Adipose tissue (tissue), 3 donors: ENCODE data around the gene ASTL. TPM values are rescaled to one million over a fixed set of nuclear protein-coding genes. Genes with fewer than 3 reads are reported as not detected.

Source experiments
- H3K27ac ChIP-seq: one replicate; pipeline ENCODE4 v1.5.1; 2013; ENCODE audit warnings: low read depth, low read length
- whole genome bisulfite sequencing, 3 donors: extraction: QIAGEN DNeasy Blood & Tissue Kit; methylation state at CpG; one replicate each; pipeline ENCODE4 v1.1.7; 2013; 5-methylcytosine and 5-hydroxymethylcytosine counted together
- polyA plus RNA-seq, 3 donors: library from polyadenylated mRNA; stranded (reverse); fragments of 200-250 nt; gene quantifications; one replicate each; pipeline ENCODE4 v1.2.3, GENCODE V29; 2013
- donor health status: healthy with polysubstance abuse.
- donor health status: Bipolar disorder and iron deficiency.
- donor health status: healthy.

The ASTL gene
- polyA plus RNA-seq, 3 donors = 0.10 TPM; not detected in 2

DNA sequence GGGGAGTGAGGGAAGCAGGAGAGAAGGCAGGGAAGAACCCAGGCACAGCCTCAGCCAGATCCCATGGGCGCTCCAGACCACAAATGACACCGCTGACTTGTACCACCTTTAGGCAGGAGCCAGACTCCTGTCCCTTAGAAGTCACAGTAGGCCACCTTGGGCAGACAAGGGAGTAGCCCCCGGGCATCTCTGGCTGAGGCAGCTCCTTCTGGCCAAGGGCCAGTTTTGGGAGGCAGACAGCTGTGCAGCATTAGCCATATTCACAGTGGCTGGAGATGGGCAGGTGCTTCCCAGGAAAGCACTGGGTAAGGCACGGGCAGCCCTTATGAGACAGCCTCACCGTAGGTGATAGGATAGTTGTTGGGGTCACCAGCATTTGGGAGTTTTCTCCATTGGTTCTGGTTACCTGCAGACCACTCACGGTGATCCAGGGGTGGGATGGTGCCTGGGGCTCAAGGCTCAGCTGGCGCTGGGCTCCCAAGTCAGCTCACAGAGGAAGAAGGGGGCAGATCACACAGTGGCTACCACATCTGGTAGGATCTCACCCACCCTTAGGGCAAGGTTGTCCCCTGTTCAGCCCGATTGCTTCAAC, 2.1 kb downstream of the ASTL start:
- WGBS, 3 donors = 84 to 88% (median 88%) methylated on average over 8 of the region's 8 CpGs

DNA sequence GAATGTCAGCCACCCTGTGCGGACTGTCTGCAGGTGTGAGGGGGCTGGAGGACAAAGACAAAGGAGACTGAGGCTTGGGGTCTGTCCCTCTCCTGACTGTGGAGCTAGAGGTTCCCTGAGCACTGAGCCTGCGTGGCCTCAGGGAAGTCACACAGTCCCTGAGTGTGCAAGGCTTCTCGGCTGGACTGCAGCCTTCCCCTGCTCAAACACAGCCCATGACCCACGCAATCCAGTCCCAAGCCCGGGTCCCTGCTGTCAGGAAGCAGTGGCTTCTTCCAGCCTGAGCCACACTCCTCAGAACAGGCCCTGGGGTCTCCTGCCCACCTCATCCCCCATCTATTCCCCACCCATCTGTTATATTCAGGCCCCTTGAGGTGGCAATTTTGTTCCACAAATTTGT, 2.7 kb downstream of the ASTL start:
- H3K27ac ChIP-seq = no peak overlapping the region
- 78 to 89% (median 82%) methylated on average over 5 of the region's 5 CpGs for WGBS, 3 donors

More for the DNA sequence above, 2.1 kb downstream of the ASTL start:
- H3K27ac ChIP-seq = no peak overlapping the region

DNA sequence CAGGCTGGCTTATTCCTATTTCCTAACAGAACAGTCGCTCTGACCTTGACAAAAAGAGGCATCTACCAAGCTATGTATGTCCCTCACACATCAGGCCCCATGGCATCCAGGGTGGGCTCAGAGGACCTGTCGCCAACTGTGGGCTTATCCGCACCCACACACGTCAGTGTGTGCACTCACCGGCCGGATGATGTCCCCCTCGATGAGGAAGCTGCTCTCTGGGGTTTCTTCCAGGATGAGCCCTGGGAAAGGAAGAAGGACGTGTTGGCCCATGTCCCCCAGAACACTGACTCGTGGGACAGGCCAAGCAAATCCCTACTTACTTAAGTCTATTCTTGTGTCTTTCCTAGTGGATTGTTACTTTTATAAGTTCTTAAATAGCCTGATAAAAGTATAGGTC, 3.1 kb downstream of the ASTL start:
- WGBS, 3 donors = 81 to 89% (median 81%) methylated on average over 9 of the region's 9 CpGs
- no peak overlapping the region for H3K27ac ChIP-seq

DNA sequence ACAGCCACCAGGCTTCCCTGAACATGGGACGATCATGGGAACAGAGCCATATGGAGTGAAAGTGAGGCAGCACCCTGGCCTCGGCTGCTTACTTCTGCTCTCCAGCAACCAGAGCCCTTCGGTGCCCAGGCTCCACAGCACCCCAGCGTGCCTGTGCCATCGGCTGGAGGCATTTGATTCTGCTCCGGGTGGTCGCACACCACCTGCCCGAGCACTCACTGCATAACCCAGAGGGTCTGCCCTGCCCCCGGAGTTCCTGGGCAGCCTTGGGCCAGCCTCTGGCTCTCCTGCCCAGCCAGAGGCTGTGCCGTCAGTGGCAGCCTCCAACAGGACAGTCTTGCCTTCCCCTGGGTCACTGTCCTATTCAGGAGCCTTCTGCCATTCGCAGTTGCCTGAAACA, 3.9 kb downstream of the ASTL start:
- WGBS, 3 donors = 76 to 89% (median 87%) methylated on average over 11 of the region's 11 CpGs
- H3K27ac ChIP-seq = no peak overlapping the region

DNA sequence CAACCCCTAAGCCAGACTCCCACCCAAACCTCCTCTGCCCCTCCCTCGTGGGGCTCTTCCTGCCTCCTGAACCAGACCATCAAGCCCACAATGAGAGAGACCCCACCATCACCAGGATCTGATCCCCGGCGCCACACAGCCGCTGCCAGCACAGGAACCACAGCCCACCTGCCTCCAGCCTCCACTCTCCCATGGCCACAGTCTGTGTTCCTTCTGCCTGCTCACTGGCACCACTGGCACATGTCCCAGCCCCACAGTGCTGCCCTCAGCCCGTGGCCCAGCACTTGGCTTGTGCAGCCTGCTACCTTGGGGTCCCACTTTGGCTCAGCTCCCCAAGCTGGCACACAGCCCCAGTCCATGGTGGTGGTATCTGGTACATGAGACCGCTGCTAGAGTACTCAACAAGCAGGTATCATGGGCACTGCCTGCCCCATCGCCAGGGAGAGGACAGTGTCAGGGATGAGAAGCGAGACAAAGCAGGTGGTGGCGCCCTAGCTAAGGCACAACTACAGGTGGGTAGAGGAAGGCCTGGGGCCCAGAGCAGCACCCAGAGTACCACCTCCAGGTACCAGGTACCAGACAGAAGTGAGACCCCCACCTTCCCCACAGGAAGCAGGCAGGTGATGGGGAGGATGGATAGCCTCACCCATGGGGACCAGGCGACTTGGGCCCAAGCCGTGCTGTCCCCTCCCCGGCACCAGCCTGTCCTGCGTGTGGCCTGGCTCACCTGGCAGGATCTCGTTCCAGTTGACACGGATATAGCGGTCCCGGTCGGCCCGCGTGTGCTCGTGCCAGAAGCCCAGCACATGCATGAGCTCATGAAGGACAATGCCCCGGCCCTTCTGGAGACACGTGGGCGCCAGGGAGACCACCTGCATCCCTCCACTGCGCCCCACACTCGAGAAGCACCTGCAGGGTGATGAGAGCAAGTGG, 6.2 kb downstream of the ASTL start:
- WGBS, 3 donors = 90 to 92% (median 92%) methylated on average over 26 of the region's 26 CpGs

DNA sequence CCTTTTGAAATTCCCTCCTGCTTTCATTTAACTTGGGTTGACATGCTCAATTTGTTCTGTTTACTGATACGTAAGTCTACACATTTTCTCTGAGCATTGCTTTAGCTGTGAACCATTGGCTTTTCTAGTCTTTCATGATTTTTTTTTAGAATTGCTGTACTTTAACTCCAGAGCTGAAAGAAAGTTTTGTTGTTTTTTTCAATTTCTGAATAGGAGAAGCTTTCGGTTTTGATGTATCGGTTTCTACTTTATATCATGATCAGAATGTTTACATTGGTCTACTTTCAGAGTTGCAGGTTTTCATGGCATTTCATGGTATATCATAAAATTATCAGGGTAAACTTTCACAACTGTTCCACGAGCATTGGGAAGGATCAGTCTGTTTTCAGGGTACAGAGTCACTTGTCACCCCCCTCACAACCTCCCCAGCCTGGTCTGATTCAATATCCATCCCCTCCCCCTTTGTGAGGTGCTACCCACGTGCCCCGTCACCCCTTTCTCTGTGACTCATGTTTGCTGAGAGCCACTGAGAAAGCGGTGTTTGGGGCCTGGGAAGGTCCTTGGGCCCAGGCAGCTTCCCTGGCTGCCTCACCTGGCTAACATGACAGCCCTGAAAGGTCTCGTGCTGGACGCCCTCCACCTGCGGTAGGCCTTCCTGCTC, 7.0 kb downstream of the ASTL start:
- 79 to 89% (median 84%) methylated on average over 10 of the region's 10 CpGs for WGBS, 3 donors
- H3K27ac ChIP-seq = no peak overlapping the region

More for the DNA sequence above, 6.2 kb downstream of the ASTL start:
- H3K27ac ChIP-seq = no peak overlapping the region

DNA sequence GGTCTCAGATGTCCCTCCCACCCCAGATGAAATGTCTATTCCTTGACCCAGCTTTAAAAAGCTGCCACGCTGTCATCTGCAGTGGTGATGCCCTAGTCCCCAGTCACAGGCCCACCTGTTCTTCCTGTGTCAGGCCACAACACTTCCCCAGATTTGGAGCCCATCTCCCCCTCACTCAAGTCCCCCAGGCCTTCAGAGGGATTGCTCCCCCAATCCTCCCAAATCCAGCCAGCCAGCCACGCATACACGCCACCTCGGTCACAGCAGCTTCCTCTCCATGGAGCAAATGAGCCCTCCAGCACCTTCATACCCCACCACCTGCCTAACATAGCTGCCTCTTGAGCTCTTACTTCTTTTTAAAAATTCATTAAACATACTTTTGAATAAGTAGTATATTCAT, 7.8 kb downstream of the ASTL start:
- no peak overlapping the region for H3K27ac ChIP-seq
- 89 to 97% (median 95%) methylated on average over 4 of the region's 4 CpGs for WGBS, 3 donors

DNA sequence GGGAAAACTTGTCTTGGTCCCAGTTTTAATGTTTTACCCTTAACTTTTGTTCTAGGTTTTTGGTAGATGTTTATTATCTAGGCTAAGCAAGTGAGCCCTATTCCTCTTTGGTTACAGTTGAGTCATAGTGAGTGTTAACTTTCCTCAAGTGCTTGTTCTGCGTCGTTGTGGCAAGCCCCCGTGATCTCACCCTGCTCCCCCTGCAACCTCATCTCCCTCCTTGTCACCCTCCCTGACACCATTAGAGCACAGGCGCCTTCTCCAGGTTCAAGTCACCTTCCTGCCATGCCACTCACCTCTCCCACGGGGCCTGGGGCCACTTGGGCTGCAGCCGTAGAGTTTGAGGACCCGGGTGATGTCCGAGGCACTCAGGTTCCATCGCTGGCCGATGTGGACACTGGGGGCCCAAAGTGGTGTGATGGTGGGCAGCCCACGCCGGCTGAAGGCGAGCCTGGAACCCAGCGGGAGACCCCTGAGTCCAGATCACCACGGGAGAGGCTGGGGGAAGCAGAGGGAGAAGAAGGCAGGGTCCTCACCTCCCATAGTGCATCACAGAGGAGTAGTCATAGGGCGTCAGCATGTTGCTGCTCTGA, 8.7 kb downstream of the ASTL start:
- 87 to 91% (median 87%) methylated on average over 16 of the region's 16 CpGs for WGBS, 3 donors
- H3K27ac ChIP-seq = no peak overlapping the region

DNA sequence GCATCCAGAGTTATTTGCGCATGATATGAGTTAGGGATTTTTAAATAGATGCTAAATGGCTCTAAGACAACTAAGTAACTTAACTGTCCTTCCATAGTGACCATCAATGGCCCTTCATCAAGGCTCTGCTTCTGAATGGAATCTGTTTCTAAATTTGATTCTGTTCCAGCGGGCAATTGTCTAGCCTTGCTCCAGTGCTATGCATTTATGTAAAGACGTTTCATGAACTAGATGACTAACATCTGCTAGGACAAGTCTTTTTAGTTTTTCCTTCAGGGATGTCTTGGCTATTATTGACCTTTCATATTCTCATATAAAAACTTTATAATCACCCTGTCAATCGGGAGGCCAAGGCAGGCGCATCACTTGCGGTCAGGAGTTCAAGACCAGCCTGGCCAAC, 9.8 kb downstream of the ASTL start:
- WGBS, 3 donors = 85 to 91% (median 87%) methylated on average over 6 of the region's 6 CpGs

DNA sequence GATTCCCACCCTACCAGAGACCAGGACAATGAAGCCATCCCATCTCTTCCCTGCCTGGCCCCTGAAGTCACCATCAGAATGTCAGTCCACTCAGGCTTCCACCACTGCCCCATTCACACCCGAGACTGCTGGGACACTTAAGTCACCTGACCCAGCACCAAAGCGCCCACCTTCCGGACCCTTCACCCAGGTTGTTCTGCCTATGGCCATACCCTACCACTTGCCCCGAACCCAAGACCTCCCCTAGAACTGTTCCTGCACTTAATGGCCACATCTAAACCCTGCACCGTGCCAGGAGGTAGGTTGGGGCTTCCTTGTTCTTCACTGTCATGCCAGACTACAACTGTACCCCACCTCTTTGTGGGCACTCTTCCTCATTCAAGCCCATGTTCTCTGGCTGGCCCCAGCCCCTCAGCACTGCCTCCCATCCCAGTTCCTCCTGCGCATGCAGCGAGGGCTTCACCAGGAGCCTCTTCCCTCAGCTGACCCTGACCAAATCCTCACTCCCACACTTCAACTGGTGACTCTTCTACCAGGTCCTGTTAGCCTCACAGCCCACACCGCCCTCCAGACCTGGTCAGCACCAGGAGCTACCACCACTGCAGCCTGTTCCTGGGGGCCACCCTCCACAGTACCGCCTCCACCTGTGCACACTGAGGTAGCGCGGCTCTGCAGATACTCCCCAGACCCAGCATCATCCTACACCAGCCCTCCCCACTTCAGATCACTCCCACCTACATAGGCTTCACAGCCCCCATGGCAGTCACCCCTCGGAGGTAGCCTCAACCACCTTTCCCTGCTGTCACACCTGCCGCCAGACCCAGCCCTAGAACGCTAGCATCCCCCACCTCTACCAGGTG, 13.7 kb downstream of the ASTL start:
- no peak overlapping the region for H3K27ac ChIP-seq
- 88 to 93% (median 91%) methylated on average over 14 of the region's 14 CpGs for WGBS, 3 donors

More for the DNA sequence above, 9.8 kb downstream of the ASTL start:
- H3K27ac ChIP-seq = no peak overlapping the region

DNA sequence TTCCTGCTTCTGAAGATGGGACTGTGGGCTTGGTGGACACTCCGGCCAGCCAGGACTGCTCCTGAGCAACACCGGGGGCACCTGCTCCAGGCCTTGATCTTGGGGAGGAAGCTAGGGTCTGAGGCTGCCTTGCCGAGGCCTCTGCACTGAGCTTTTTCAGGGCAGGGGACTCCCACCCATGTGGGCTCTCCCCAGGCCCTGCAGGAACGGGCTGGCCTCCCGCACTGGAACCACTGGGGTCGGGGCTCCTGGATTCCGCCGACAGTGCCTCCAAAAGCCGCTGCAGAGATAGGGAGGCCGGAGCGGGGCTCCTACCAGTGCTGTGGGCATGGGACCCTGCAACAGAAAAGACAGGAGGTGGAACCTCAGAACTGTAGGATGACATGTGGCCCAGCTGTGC, 14.4 kb downstream of the ASTL start:
- H3K27ac ChIP-seq = no peak overlapping the region
- 92 to 94% (median 93%) methylated on average over 11 of the region's 11 CpGs for WGBS, 3 donors

DNA sequence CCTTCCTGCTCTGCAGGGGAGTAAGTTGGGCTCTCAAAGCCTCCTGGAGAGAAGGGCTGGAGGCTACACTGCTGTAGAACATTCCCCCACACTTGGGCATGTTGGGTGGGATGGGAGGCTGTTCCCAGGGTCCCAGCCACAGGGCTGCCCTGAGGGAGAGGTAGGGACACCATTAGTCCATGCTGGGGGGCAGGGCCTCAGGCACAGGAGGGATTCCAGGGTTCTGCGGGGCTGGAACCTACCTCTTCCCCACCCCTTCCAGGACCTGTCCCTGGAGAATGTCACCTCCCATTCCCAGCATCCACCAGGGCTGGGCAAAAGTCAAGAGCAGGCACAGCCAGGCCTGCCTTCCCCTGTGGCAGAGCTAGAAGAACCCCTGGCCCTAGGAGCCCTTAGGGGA, 15.0 kb downstream of the ASTL start:
- H3K27ac ChIP-seq = no peak overlapping the region
- 85 to 100% (median 94%) methylated on average over 1 of the region's 1 CpG for WGBS, 3 donors

DNA sequence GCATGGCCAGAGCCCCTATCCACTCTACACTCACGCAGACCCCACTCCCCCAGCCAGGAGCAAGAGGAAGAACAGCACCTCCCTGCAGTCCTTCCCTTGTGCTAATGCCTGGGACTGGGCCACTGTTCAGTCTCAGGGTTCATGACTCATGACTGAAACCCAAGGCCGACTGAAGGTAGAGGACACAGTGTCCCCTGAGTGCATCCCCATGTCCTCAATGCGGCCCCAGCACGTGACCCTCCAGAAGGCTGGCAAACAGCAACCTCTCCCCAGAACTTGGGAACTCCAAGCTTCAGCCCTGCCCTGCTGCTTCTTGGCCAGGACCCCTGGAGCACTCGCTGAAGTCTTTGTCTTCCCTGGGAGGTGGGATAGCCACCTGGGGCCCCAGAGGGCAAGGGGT, 15.9 kb downstream of the ASTL start:
- no peak overlapping the region for H3K27ac ChIP-seq
- 83 to 89% (median 85%) methylated on average over 5 of the region's 5 CpGs for WGBS, 3 donors

DNA sequence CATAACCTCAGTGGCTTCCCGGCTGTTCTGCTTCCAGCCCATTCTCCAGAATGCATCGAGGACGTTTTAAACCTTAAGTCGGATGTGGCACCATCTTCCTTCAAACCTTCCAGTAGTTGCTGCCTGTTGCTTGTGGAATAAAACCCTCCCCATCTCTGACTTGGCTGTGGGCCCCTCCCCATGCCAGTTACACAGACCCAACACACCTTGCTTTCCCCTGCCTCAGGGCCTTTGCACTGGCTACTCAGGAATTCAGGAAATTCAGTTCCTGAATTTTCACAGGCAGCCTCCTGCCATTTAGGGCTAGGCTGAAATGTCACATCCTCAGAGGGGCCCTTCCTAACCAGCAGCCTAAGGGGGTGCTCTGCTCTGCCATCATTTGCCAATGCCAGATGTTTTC, 16.9 kb downstream of the ASTL start:
- no peak overlapping the region for H3K27ac ChIP-seq
- 88 to 93% (median 90%) methylated on average over 4 of the region's 4 CpGs for WGBS, 3 donors

DNA sequence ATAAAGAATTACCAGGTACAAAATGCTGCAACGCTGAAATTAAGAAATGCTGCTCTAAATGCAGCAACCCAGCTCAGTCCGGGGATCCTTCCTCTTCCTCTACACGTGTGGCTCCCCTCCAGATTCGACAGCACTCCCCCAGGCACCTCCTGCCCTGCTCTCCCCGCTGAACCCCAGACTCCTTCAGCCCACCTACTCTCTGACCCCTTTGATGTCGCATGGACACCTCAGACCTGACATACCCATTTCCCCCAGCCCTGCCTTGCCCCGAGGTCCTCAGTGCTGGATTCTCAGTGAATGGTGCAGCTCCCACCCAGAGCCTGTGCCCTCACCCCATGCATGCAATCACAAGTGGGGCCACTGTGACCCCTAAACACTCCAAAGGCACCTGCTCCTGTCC, 17.3 kb downstream of the ASTL start:
- no peak overlapping the region for H3K27ac ChIP-seq
- 40 to 66% (median 46%) methylated on average over 7 of the region's 7 CpGs for WGBS, 3 donors

DNA sequence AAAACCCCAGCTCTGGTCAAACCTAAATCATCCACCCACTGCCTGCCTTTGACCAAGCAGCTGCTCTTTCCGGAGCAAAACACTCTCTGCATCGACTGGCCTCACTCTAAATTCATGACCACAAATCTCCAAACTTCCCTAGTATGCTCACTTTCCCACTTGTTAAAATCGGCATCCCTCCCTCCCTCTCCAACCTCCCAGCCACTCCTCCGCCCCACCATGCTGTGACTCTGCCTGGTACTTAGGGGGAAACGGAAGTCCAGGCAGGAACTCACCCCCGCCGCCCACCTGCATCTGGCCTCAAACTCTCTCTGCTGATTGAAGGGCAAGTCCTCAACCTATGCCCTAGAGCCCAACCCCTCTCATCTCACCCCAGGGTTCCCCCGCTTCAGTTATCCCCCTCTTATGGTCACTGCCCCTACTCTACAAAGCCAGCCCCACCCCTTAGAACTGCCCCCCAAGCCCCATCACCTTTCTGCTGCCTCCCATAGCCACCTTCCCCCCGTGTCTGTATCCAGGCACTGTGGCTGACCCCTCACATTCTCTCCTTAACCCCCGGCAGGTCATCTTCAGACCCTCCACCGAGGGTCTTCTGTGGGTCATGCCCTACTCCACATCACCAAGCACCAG, 18.1 kb downstream of the ASTL start:
- no peak overlapping the region for H3K27ac ChIP-seq
- 26 to 49% (median 29%) methylated on average over 11 of the region's 11 CpGs for WGBS, 3 donors

DNA sequence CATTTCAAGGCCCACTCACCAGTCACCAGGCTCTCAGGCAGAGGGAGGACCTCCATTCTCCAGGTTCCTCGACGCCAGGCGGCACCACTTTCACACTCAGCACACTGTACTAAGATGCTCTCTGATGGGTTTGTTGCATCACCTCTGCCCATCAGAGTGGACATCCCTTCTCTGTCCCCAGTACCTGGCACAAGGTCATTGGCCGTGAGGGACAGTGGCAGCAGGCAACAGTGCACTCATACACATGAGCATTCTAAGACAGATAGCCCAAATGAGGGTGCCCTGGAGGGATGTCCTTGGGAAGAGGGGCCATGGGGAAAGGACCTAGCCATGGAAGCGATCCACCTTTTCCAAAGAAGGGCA, 18.9 kb downstream of the ASTL start:
- 89 to 94% (median 93%) methylated on average over 5 of the region's 5 CpGs for WGBS, 3 donors

More for the DNA sequence above, 18.9 kb downstream of the ASTL start:
- no peak overlapping the region for H3K27ac ChIP-seq
